C4-2B (cell line): Measurements from ENCODE around the gene PSEN2.

Experiments
- H3K27ac ChIP-seq: fragments of 450-650 bp; 2 replicates; pipeline ENCODE4 v1.5.1; 2017
- ZFX ChIP-seq: fragments of 450-650 bp; IDR thresholded peaks from 2 replicates; pipeline ENCODE4 v1.6.1; 2017
- TF ChIP-seq, protein P1 (sequence below): fragments of 450-650 bp; conservative IDR thresholded peaks from 2 replicates; pipeline ENCODE4 v1.5.1; 2017; ENCODE audit warnings: mild to moderate bottlenecking

PSEN2 gene

DNA sequence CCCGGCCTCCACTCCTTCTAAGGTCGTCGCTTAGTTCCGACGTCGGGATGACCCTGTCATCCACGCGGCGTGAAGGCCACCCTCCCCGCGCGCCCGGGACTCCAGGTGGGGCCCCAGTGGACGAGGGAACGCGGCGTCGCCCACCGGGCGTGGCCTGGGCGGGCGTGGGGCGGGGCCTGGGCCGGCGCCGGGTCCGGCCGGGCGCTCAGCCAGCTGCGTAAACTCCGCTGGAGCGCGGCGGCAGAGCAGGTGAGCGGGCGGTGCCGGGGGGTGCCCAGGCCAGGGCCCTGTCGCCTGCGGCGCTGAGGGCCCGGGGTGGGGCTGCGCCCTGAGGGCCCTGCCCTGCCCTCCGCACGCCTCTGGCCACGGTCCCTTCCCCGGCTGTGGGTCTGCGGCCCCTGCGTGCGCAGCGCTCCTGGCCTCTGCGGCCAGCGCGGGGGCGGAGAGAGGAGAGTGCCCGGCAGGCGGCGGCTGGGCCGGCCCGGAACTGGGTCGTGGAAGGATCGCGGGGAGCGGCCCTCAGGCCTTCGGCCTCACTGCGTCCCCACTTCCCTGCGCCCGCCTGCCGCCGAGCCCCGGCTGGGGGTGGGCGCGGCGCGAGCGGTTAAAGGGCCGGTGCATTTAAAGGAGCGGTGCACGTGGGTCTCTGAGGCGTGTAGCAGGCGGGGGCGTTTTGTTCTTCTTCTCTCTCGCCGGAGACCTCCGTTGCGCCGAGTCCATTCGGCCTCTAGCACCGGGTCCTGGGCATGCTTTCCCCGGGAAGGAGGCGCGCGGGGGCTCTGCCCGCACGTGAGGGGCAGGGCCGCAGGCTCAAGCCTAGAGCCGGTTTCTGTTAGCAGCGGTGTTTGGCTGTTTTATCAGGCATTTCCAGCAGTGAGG lies at the start of gene PSEN2:
Gene PSEN2, plus strand, starts transcription at position 216 of the 879 bp plus-strand sequence. CDS start 11,292 bp downstream, outside the sequence.
- H3K27ac ChIP-seq: peak within 1 kb of the TSS; percentile 79
- peak; percentile 92 for TF ChIP-seq ZFX
- TF ChIP-seq, protein P1, sequence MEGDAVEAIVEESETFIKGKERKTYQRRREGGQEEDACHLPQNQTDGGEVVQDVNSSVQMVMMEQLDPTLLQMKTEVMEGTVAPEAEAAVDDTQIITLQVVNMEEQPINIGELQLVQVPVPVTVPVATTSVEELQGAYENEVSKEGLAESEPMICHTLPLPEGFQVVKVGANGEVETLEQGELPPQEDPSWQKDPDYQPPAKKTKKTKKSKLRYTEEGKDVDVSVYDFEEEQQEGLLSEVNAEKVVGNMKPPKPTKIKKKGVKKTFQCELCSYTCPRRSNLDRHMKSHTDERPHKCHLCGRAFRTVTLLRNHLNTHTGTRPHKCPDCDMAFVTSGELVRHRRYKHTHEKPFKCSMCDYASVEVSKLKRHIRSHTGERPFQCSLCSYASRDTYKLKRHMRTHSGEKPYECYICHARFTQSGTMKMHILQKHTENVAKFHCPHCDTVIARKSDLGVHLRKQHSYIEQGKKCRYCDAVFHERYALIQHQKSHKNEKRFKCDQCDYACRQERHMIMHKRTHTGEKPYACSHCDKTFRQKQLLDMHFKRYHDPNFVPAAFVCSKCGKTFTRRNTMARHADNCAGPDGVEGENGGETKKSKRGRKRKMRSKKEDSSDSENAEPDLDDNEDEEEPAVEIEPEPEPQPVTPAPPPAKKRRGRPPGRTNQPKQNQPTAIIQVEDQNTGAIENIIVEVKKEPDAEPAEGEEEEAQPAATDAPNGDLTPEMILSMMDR: no peak; the same call in 1 of the 2 replicates

GRCh38 chr1:226820941-226821718 lies 49.3 kb upstream of the PSEN2 start:
- H3K27ac ChIP-seq: no peak overlapping the region
- TF ChIP-seq, protein P1: no peak
- TF ChIP-seq ZFX: no peak

GRCh38 chr1:226821719-226822085 lies 48.7 kb upstream of the PSEN2 start:
- no peak overlapping the region for H3K27ac ChIP-seq

DNA sequence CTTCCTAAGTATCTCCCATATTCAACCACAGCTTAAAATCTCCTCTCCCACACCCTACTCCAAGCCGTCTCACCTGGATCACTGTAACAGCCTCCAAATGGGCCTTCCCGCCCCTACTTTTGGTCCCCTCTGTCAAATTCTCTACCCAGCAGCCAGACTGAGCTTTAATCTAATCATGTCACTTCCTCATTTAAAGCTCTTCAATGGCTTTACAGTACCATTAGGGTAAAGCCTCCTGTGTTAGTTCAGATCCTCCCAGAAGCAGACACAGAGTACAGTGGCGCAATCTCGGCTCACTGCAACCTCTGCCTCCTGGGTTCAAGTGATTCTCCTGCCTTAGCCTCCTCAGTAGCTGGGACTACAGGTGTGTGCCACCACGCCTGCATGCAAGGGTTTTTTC lies 46.8 kb upstream of the PSEN2 start:
- H3K27ac ChIP-seq: no peak overlapping the region
- TF ChIP-seq ZFX: no peak
- TF ChIP-seq, protein P1: no peak

More at GRCh38 chr1:226821719-226822085, 48.7 kb upstream of the PSEN2 start:
- TF ChIP-seq, protein P1: no peak
- no peak for TF ChIP-seq ZFX

- TF ChIP-seq ZFX: no peak
- TF ChIP-seq, protein P1: no peak
- H3K27ac ChIP-seq: no peak overlapping the region
Observed at GRCh38 chr1:226825037-226825745, 45.2 kb upstream of the PSEN2 start.

GRCh38 chr1:226825746-226826100 lies 44.7 kb upstream of the PSEN2 start:
- H3K27ac ChIP-seq: no peak overlapping the region
- TF ChIP-seq, protein P1: no peak
- TF ChIP-seq ZFX: no peak
